ENCODE data around the gene GPD1L. TPM values are rescaled to one million over a fixed set of nuclear protein-coding genes. Genes with fewer than 3 reads are reported as not detected.

GPD1L gene
- total and polyA plus RNA-seq, 2 of the 4 experiments (the other 2 are of a cell fraction) = 3.9 to 7.9 TPM

GRCh38 chr3:32126305-32127015 lies 20.0 kb downstream of the GPD1L start:
- no peak overlapping the region for H2AK9ac ChIP-seq (replicated peaks; ENCODE audit: low read depth, low read length, poor library complexity)
- no peaks in the 10 kb centered on the region for H3K4me1 ChIP-seq (ENCODE audit: control insufficient read depth, insufficient read depth, low read length)
- BruUV-seq (replicated peaks) = no TSS peak
- no peak overlapping the region for H4K8ac ChIP-seq (ENCODE audit: low read depth in 2 of 2, low read length in 2 of 2)
- no peaks in the 10 kb centered on the region; a peak in 1 of 4 replicates for H3K79me1 ChIP-seq (ENCODE audit: low read depth in 1 of 2, low read length in 2 of 2)
- no peak overlapping the region for H4K91ac ChIP-seq (ENCODE audit: insufficient read depth, low read depth, low read length)
- dilution Hi-C loops (cut with HindIII; ENCODE audit: low sequenced_read_pairs, unreplicated experiment) = no loop called here
- H2BK5ac ChIP-seq (ENCODE audit: low read depth, low read length, poor library complexity, severe bottlenecking) = no peak overlapping the region
- no peak overlapping the region for H4K5ac ChIP-seq (ENCODE audit: low read depth, low read length)
- no peaks in the 10 kb centered on the region for H3K9me3 ChIP-seq (ENCODE audit: control insufficient read depth, insufficient read depth, low read length)
- H3K23ac ChIP-seq (ENCODE audit: low read depth, low read length) = no peak overlapping the region
- no peak overlapping the region for H3K4me3 ChIP-seq (ENCODE audit: insufficient read depth, low read depth, low read length)
- H3K27me3 ChIP-seq (ENCODE audit: control insufficient read depth, insufficient read depth, low read length) = no peaks in the 10 kb centered on the region
- H2BK120ac ChIP-seq (ENCODE audit: low read depth, low read length) = no peak overlapping the region
- no peaks in the 10 kb centered on the region; the same call in 1 of the 2 replicates for H3K9me1 ChIP-seq (ENCODE audit: insufficient read depth, low read length)
- CTCF ChIA-PET = no interaction called here
- intact Hi-C loops (cut with micrococcal nuclease) = no loop called here
- H4K20me1 ChIP-seq (ENCODE audit: insufficient read depth, low read length) = no peaks in the 10 kb centered on the region
- no peak overlapping the region for H2AFZ ChIP-seq (replicated peaks; ENCODE audit: low read length, poor library complexity)
- no peak overlapping the region for H3K4me2 ChIP-seq (ENCODE audit: low read depth, low read length)
- H3K4ac ChIP-seq (ENCODE audit: low read depth, low read length) = no peak overlapping the region
- in situ Hi-C loops (cut with MboI; ENCODE audit: low sequenced_read_pairs) = loop anchor here (25.0 kb wide), 1 partner anchor 514 kb away; no protein-coding TSS in a partner anchor
- no peak overlapping the region for H3K9ac ChIP-seq (ENCODE audit: low read depth, low read length)
- H2BK15ac ChIP-seq (ENCODE audit: low read depth, low read length) = no peak overlapping the region
- 33% methylated on average over 1 of the region's 4 CpGs; no CpG with 5 or more reads in 1 of the 2 experiments for WGBS, 2 experiments (ENCODE audit: extremely low coverage in 2 of 2, insufficient read length in 1 of 2)
- no peak overlapping the region for H3K27ac ChIP-seq (ENCODE audit: insufficient read depth, low read length)
- no peak for ATAC-seq (ENCODE audit: low read depth)
- H3K18ac ChIP-seq (ENCODE audit: low read depth, low read length) = no peak overlapping the region
- no peak overlapping the region for H2BK20ac ChIP-seq (ENCODE audit: low read depth, low read length)
- DNase-seq = no peak
- POLR2A ChIA-PET (ENCODE audit: unreplicated experiment) = no interaction called here
- no peak overlapping the region for H3K14ac ChIP-seq (replicated peaks; ENCODE audit: low read depth, low read length)
- H2AK5ac ChIP-seq (ENCODE audit: low read depth, low read length) = no peak overlapping the region
- H3K56ac ChIP-seq (ENCODE audit: extremely low read depth, insufficient read depth, low read length) = no peak overlapping the region
- no peaks in the 10 kb centered on the region for H3K36me3 ChIP-seq (ENCODE audit: control insufficient read depth, insufficient read depth, low read length)
- TF ChIP-seq CEBPB (IDR thresholded peaks at IDR 0.05; ENCODE audit: low read depth, low read length) (no peak), RCOR1 (IDR thresholded peaks at IDR 0.05; ENCODE audit: insufficient replicate concordance, low read length) (no peak), CHD1 (IDR thresholded peaks at IDR 0.05; ENCODE audit: low read depth, low read length) (no peak), CTCF (conservative IDR thresholded peaks at IDR 0.05; ENCODE audit: low read depth, low read length) (no peak), SMC3 (IDR thresholded peaks at IDR 0.05; ENCODE audit: low read depth, low read length) (no peak), FOS (IDR thresholded peaks at IDR 0.05; ENCODE audit: low read depth, low read length) (no peak), BHLHE40 (IDR thresholded peaks at IDR 0.05; ENCODE audit: low read depth, low read length) (no peak), RFX5 (IDR thresholded peaks at IDR 0.05; ENCODE audit: low read depth, low read length) (no peak), MAZ (IDR thresholded peaks at IDR 0.05; ENCODE audit: borderline replicate concordance, low read depth, low read length) (no peak), RAD21 (IDR thresholded peaks at IDR 0.05; ENCODE audit: low read length) (no peak)
- TF ChIP-seq, protein P1, sequence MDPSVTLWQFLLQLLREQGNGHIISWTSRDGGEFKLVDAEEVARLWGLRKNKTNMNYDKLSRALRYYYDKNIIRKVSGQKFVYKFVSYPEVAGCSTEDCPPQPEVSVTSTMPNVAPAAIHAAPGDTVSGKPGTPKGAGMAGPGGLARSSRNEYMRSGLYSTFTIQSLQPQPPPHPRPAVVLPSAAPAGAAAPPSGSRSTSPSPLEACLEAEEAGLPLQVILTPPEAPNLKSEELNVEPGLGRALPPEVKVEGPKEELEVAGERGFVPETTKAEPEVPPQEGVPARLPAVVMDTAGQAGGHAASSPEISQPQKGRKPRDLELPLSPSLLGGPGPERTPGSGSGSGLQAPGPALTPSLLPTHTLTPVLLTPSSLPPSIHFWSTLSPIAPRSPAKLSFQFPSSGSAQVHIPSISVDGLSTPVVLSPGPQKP (IDR thresholded peaks at IDR 0.05; ENCODE audit: borderline replicate concordance, low read depth, low read length) = no peak
- TF ChIP-seq, protein P2, sequence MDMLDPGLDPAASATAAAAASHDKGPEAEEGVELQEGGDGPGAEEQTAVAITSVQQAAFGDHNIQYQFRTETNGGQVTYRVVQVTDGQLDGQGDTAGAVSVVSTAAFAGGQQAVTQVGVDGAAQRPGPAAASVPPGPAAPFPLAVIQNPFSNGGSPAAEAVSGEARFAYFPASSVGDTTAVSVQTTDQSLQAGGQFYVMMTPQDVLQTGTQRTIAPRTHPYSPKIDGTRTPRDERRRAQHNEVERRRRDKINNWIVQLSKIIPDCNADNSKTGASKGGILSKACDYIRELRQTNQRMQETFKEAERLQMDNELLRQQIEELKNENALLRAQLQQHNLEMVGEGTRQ (IDR thresholded peaks at IDR 0.05; ENCODE audit: low read depth, low read length) = no peak
